Hepatocyte (in vitro differentiated cells): ENCODE measurements around the gene PPM1F.

Source experiments
- EZH2 ChIP-seq: fragments of 200-600 bp; sonication (generic); IDR thresholded peaks from 2 replicates; pipeline ENCODE4 v1.6.1; 2016; ENCODE audit warnings: antibody characterized with exemption, mild to moderate bottlenecking, borderline replicate concordance
- EZH2phosphoT487 ChIP-seq: fragments of 200-600 bp; sonication (generic); IDR thresholded peaks from one replicate; pipeline ENCODE4 v1.6.1; 2018; ENCODE audit warnings: antibody characterized with exemption, mild to moderate bottlenecking, low read depth, moderate library complexity; ENCODE audit not compliant: unreplicated experiment, severe bottlenecking
- TF ChIP-seq, protein P1 (sequence below): fragments of 200-600 bp; sonication (generic); IDR thresholded peaks from 2 replicates; pipeline ENCODE4 v1.5.1; 2016; ENCODE audit warnings: antibody characterized with exemption, mild to moderate bottlenecking; ENCODE audit not compliant: poor library complexity

DNA sequence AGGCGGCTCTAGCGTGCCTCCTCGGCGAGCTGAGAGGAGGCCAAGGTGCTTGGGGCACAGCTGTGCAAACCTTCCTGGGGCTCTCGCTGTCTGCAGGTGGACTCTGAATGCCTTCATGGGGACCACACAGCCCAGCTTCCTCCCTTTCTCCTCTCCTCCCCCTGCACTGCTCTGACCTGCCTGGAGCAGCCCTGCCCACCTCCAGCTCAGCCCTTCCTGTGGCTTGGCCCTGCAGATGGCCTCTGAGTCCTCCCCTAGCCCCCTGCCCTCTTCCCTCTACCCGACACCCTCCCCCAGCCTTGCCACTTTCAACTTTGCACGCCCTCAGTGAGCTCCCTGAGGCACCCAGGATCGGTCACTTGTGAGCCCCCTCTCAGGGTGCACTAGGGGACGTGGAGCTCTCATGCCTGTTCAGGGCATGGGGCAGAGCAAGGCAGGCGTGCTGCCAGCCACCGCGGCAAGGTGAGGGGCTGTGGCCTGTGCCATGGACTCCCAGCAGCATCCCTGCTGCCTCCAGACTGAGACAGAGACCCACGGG is 31.4 kb downstream of the PPM1F start:
- TF ChIP-seq, protein P1, sequence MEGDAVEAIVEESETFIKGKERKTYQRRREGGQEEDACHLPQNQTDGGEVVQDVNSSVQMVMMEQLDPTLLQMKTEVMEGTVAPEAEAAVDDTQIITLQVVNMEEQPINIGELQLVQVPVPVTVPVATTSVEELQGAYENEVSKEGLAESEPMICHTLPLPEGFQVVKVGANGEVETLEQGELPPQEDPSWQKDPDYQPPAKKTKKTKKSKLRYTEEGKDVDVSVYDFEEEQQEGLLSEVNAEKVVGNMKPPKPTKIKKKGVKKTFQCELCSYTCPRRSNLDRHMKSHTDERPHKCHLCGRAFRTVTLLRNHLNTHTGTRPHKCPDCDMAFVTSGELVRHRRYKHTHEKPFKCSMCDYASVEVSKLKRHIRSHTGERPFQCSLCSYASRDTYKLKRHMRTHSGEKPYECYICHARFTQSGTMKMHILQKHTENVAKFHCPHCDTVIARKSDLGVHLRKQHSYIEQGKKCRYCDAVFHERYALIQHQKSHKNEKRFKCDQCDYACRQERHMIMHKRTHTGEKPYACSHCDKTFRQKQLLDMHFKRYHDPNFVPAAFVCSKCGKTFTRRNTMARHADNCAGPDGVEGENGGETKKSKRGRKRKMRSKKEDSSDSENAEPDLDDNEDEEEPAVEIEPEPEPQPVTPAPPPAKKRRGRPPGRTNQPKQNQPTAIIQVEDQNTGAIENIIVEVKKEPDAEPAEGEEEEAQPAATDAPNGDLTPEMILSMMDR, result no peak
- TF ChIP-seq EZH2 (no peak), EZH2phosphoT487 (no peak)
